Measurements from ENCODE around the gene ANKRD42. TPM values are rescaled to one million over a fixed set of nuclear protein-coding genes. Genes with fewer than 3 reads are reported as not detected.
A peak's percentile ranks its signal among the peaks of the same experiment; 100 is the strongest.

The ANKRD42 gene
- polyA plus RNA-seq, 3 donors, result 4.3 to 6.2 (median 6.1) TPM

GRCh38 chr11:83172551-83172950 lies 21.0 kb upstream of the ANKRD42 start:
- Mint-ChIP-seq H3K36me3 (peaks cover 63 to 78% of the 10 kb centered on the region in 2 donors), H3K27ac (peak overlapping the region in 3 of 7 donors; percentile 16 to 70 (median 30)), H3K4me3 (no peak overlapping the region), H3K27me3 (ENCODE audit: low read depth in 3 of 3) (no peaks in the 10 kb centered on the region), H3K9me3 (no peaks in the 10 kb centered on the region), H3K4me1 (peaks cover 49% of the 10 kb centered on the region)
- no peak for TF ChIP-seq CTCF (IDR thresholded peaks at IDR 0.05)
- Histone ChIP-seq H3K4me2 (replicated peaks; ENCODE audit: extremely low read depth, low read length, poor library complexity, severe bottlenecking) (no peak overlapping the region), H3K9me3 (replicated peaks in 1 of 2; ENCODE audit: control insufficient read depth in 1 of 2, insufficient read depth in 1 of 2, low read length in 2 of 2) (no peaks in the 10 kb centered on the region), H3K27me3 (ENCODE audit: control insufficient read depth in 2 of 2, insufficient read depth in 2 of 2, low read length in 2 of 2) (no peaks in the 10 kb centered on the region), H3K4me1 (ENCODE audit: control insufficient read depth in 1 of 2, insufficient read depth in 2 of 2, low read length in 2 of 2) (peaks cover 49 to 61% of the 10 kb centered on the region in 2 donors), H3K36me3 (replicated peaks in 1 of 2; ENCODE audit: control insufficient read depth in 1 of 2, insufficient read depth in 2 of 2, low read length in 2 of 2) (peaks cover 75 to 87% of the 10 kb centered on the region in 2 donors), H3K27ac (ENCODE audit: low read depth in 1 of 2, low read length in 2 of 2) (peak overlapping the region in 1 of 2 donors; percentile 30), H3K79me2 (ENCODE audit: insufficient read depth, low read length) (peaks cover 100% of the 10 kb centered on the region), H2AFZ (ENCODE audit: insufficient read depth, low read depth, low read length, poor library complexity, severe bottlenecking) (no peak overlapping the region), H3K4me3 (replicated peaks in 1 of 3; ENCODE audit: low read depth in 2 of 3, low read length in 3 of 3) (no peak overlapping the region), H4K20me1 (ENCODE audit: insufficient read depth, low read length) (peaks cover 100% of the 10 kb centered on the region), H3K9ac (ENCODE audit: insufficient read depth, low read length, poor library complexity, severe bottlenecking) (no peak overlapping the region)
- 100% methylated on average over 3 of the region's 4 CpGs for WGBS (ENCODE audit: insufficient coverage)
- intact Hi-C loops (cut with micrococcal nuclease), result no loop called here
- DNase-seq, result no peak

- Mint-ChIP-seq H3K27ac (peak overlapping the region; percentile 43 to 87 (median 77)), H3K9me3 (no peaks in the 10 kb centered on the region), H3K4me3 (peak overlapping the region in 1 of 2 donors; percentile 42), H3K4me1 (peaks cover 42% of the 10 kb centered on the region), H3K27me3 (ENCODE audit: low read depth in 3 of 3) (no peaks in the 10 kb centered on the region), H3K36me3 (peaks cover 57 to 76% of the 10 kb centered on the region in 2 donors)
- H3K9me3 ChIP-seq (replicated peaks in 1 of 2; ENCODE audit: control insufficient read depth in 1 of 2, insufficient read depth in 1 of 2, low read length in 2 of 2), result no peaks in the 10 kb centered on the region
- intact Hi-C loops (cut with micrococcal nuclease), result loop anchor here in 1 of 2 donors (1.0 kb wide), 1 partner anchor 9 kb away; no protein-coding TSS in a partner anchor
- no peak overlapping the region for H2AFZ ChIP-seq (ENCODE audit: insufficient read depth, low read depth, low read length, poor library complexity, severe bottlenecking)
- peak overlapping the region; percentile 42 for H3K4me2 ChIP-seq (replicated peaks; ENCODE audit: extremely low read depth, low read length, poor library complexity, severe bottlenecking)
- H3K79me2 ChIP-seq (ENCODE audit: insufficient read depth, low read length), result peaks cover 98% of the 10 kb centered on the region
- peak overlapping the region; percentile 54 to 61 for H3K27ac ChIP-seq (ENCODE audit: low read depth in 1 of 2, low read length in 2 of 2)
- peaks cover 96% of the 10 kb centered on the region for H4K20me1 ChIP-seq (ENCODE audit: insufficient read depth, low read length)
- DNase-seq, result peak; percentile 25 to 60 (median 42)
- peaks cover 48 to 55% of the 10 kb centered on the region in 2 donors for H3K4me1 ChIP-seq (ENCODE audit: control insufficient read depth in 1 of 2, insufficient read depth in 2 of 2, low read length in 2 of 2)
- H3K36me3 ChIP-seq (replicated peaks in 1 of 2; ENCODE audit: control insufficient read depth in 1 of 2, insufficient read depth in 2 of 2, low read length in 2 of 2), result peaks cover 74 to 85% of the 10 kb centered on the region in 2 donors
- H3K4me3 ChIP-seq (replicated peaks in 1 of 3; ENCODE audit: low read depth in 2 of 3, low read length in 3 of 3), result peak overlapping the region in 1 of 3 experiments; percentile 16
- no peaks in the 10 kb centered on the region for H3K27me3 ChIP-seq (ENCODE audit: control insufficient read depth in 2 of 2, insufficient read depth in 2 of 2, low read length in 2 of 2)
- no peak overlapping the region for H3K9ac ChIP-seq (ENCODE audit: insufficient read depth, low read length, poor library complexity, severe bottlenecking)
- TF ChIP-seq CTCF (IDR thresholded peaks at IDR 0.05), result no peak
These were observed 19.5 kb upstream of the ANKRD42 start for GRCh38 chr11:83174008-83174407.

Data from CD14-positive monocyte (primary cell).